Measurements from ENCODE around the gene TSPOAP1. TPM values are rescaled to one million over a fixed set of nuclear protein-coding genes. Genes with fewer than 3 reads are reported as not detected.

The TSPOAP1 gene
- total RNA-seq, 1 experiment from 2014 or later: not detected

DNA sequence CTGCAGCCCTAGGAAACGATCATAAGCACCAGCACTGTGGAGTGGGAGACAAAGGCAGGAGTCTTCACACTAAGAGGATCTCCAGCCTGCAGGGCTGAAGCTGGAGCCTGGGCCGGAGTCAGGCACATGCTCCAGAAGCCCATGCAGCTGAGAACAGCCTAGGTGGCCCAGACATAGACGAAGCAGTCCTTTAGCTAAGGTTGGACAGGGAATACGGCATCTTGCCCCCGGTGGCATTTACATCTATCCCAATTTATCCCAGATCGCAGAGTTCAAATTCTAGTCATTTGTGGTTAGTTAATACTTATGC lies 13.9 kb downstream of the TSPOAP1 start:
- H3K27ac Mint-ChIP-seq (ENCODE audit: low read depth, unreplicated experiment): no peak overlapping the region
- H3K36me3 Mint-ChIP-seq (ENCODE audit: insufficient read depth, unreplicated experiment): no peaks in the 10 kb centered on the region
- peaks cover 6% of the 10 kb centered on the region for H3K4me1 Mint-ChIP-seq (ENCODE audit: insufficient read depth, unreplicated experiment)
- intact Hi-C loops (cut with micrococcal nuclease): no loop called here
- no peaks in the 10 kb centered on the region for H3K9me3 Mint-ChIP-seq (ENCODE audit: unreplicated experiment)
- no peak overlapping the region for H3K4me3 Mint-ChIP-seq (ENCODE audit: unreplicated experiment)
- ChIA-PET POLR2A (interaction anchor here (0.6 kb wide), 1 partner anchor 366 kb away, joined by 3 read pairs; no protein-coding TSS in a partner anchor), CTCF (interaction anchor here (0.6 to 6.8 kb wide), 4 partner anchors 103 to 1003 kb away, joined by 3 to 127 read pairs (median 18); partner anchors contain the start of gene RNF43)
- DNase-seq (ENCODE audit: unreplicated experiment): no peak
- H3K27me3 Mint-ChIP-seq (ENCODE audit: insufficient read depth, unreplicated experiment): no peaks in the 10 kb centered on the region
- BruUV-seq (replicated peaks): no TSS peak
- TF ChIP-seq, protein P1, sequence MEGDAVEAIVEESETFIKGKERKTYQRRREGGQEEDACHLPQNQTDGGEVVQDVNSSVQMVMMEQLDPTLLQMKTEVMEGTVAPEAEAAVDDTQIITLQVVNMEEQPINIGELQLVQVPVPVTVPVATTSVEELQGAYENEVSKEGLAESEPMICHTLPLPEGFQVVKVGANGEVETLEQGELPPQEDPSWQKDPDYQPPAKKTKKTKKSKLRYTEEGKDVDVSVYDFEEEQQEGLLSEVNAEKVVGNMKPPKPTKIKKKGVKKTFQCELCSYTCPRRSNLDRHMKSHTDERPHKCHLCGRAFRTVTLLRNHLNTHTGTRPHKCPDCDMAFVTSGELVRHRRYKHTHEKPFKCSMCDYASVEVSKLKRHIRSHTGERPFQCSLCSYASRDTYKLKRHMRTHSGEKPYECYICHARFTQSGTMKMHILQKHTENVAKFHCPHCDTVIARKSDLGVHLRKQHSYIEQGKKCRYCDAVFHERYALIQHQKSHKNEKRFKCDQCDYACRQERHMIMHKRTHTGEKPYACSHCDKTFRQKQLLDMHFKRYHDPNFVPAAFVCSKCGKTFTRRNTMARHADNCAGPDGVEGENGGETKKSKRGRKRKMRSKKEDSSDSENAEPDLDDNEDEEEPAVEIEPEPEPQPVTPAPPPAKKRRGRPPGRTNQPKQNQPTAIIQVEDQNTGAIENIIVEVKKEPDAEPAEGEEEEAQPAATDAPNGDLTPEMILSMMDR (IDR thresholded peaks at IDR 0.05; ENCODE audit: unreplicated experiment): no peak

DNA sequence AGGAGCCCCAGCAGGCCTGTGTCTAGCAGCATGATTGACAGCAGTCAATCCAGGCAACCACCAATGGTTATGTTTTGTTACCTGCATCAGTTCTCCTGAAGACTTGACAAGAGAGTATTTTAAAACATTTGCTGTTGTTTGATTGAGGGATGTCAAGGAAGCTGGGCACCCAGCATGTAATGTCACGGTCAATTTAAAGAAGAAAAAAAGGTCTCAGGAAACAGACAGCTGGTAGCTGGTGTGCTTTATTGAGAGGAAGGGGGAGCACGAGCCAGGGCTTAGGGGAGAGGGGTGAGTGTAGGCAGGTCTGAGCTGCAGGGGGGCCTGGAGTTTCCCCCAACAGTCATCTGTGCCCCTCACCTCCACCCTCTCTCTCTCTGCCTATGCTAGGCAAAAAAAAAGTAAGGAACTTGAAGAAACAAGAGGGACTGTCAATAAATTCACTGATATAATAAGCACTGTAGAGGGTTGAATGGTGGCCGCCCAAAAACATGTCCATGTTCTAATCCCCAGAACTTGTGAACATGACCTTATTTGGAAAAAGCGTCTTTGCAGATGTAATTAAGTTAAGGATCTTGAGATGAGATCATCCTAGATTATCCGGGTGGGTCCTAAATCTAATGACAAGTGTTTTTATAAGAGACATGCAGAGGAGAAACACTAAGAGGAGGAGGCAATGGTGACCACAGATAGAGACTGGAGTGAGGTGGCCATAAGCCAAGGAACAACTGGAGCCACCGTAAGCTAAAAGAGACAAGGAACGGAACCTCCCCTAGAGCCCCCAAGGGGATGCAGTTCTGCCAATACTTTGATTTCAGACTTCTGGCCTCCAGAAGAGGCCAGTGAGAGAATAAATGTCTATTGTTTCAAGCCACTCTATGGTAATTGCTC lies 14.5 kb downstream of the TSPOAP1 start:
- Mint-ChIP-seq H3K36me3 (ENCODE audit: insufficient read depth, unreplicated experiment) (no peaks in the 10 kb centered on the region), H3K27ac (ENCODE audit: low read depth, unreplicated experiment) (no peak overlapping the region), H3K4me1 (ENCODE audit: insufficient read depth, unreplicated experiment) (peaks cover 6% of the 10 kb centered on the region), H3K9me3 (ENCODE audit: unreplicated experiment) (no peaks in the 10 kb centered on the region), H3K4me3 (ENCODE audit: unreplicated experiment) (no peak overlapping the region), H3K27me3 (ENCODE audit: insufficient read depth, unreplicated experiment) (no peaks in the 10 kb centered on the region)
- POLR2A ChIA-PET: interaction anchor here (0.6 kb wide), 1 partner anchor 367 kb away, joined by 3 read pairs; no protein-coding TSS in a partner anchor
- no TSS peak for BruUV-seq (replicated peaks)
- DNase-seq (ENCODE audit: unreplicated experiment): no peak
- TF ChIP-seq, protein P1 (IDR thresholded peaks at IDR 0.05; ENCODE audit: unreplicated experiment): no peak
- CTCF ChIA-PET: interaction anchor here (0.7 to 6.8 kb wide), 3 partner anchors 103 to 198 kb away, joined by 3 to 127 read pairs (median 33); partner anchors contain the start of gene RNF43
- intact Hi-C loops (cut with micrococcal nuclease): no loop called here

DNA sequence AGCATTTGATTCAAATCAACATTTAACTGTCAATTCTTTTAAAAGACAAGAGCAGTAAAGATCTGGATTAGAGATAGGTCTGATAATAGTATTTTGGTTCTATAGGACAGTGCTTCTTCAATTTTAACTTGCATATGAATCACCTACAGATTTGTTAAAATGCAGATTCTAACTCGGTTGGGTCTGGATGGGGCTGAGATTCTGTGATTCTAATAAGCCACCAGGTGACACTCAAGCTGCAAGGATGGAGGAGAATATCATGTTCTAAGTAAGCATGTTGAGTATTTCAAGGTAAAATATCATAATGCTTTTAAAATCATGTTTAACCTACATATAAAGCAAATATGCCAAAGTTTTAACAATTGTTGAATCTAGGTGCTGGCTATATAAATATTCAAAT lies 15.8 kb downstream of the TSPOAP1 start:
- ChIA-PET POLR2A (interaction anchor here (0.7 kb wide), 1 partner anchor 39 kb away, joined by 4 read pairs; no protein-coding TSS in a partner anchor), CTCF (interaction anchor here (1.0 kb wide), 1 partner anchor 134 kb away, joined by 8 read pairs; no protein-coding TSS in a partner anchor)
- DNase-seq (ENCODE audit: unreplicated experiment): no peak
- TF ChIP-seq, protein P1 (IDR thresholded peaks at IDR 0.05; ENCODE audit: unreplicated experiment): no peak
- Mint-ChIP-seq H3K9me3 (ENCODE audit: unreplicated experiment) (no peaks in the 10 kb centered on the region), H3K27me3 (ENCODE audit: insufficient read depth, unreplicated experiment) (no peaks in the 10 kb centered on the region), H3K4me3 (ENCODE audit: unreplicated experiment) (no peak overlapping the region), H3K36me3 (ENCODE audit: insufficient read depth, unreplicated experiment) (no peaks in the 10 kb centered on the region), H3K4me1 (ENCODE audit: insufficient read depth, unreplicated experiment) (peaks cover 6% of the 10 kb centered on the region), H3K27ac (ENCODE audit: low read depth, unreplicated experiment) (no peak overlapping the region)
- intact Hi-C loops (cut with micrococcal nuclease): no loop called here
- no TSS peak for BruUV-seq (replicated peaks)

DNA sequence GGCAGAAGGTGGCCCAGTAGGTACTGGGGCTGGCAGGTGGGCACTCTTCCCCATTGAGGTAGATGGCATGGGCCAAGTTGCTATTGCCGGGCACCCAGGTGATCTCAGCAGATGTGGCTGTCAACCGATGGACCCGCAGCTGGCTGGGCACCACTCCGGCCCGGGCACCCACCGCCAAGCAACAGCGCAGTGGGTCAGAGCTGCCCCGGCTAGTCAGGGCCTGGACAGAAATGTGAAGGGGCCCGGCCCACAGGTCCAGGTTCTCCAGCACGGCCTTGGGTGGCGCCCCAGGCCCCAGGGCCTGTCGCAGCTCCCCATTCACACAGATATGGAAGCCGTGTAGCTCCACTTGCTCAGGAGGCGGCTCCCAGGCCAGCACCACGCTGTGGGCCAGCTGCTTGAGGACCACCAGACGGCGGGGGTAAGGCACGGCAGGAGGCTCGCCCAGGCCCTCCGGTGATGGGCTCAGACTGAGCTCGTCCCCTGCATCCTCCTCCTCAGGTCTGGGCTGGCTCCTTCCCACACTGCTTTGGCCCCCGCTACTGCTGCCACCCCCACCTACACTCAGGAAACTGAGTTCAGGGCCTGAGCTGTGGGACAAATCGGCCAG lies 16.5 kb downstream of the TSPOAP1 start:
- ChIA-PET POLR2A (no interaction called here), CTCF (interaction anchor here (0.9 to 1.0 kb wide), 3 partner anchors 112 to 305 kb away, joined by 3 to 8 read pairs (median 7); partner anchors contain the start of gene SRSF1)
- TF ChIP-seq, protein P1 (IDR thresholded peaks at IDR 0.05; ENCODE audit: unreplicated experiment): no peak
- Mint-ChIP-seq H3K4me3 (ENCODE audit: unreplicated experiment) (no peak overlapping the region), H3K9me3 (ENCODE audit: unreplicated experiment) (no peaks in the 10 kb centered on the region), H3K36me3 (ENCODE audit: insufficient read depth, unreplicated experiment) (no peaks in the 10 kb centered on the region), H3K27ac (ENCODE audit: low read depth, unreplicated experiment) (no peak overlapping the region), H3K4me1 (ENCODE audit: insufficient read depth, unreplicated experiment) (no peaks in the 10 kb centered on the region), H3K27me3 (ENCODE audit: insufficient read depth, unreplicated experiment) (peaks cover 4% of the 10 kb centered on the region)
- no TSS peak for BruUV-seq (replicated peaks)
- intact Hi-C loops (cut with micrococcal nuclease): no loop called here
- no peak for DNase-seq (ENCODE audit: unreplicated experiment)
